Measurements from ENCODE around the gene IFNL3.

DNA sequence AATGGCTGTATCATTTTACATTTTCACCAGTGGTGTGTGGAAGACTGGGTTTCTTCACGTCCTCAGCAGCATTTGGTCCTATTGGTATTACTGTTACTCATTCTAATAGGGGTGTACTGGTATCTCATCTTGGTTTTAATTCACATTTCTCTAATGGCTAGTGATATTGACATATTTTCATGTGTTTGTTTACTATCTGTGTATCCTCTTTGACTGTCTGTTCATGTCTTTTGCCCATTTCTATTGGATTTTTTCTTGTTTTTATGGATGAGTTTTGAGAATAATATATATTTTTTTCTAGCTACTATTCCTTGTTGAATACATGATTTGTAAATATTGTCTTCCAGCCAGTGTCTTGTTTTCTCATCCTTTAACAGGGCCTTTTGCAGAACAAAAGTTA lies 37.2 kb upstream of the IFNL3 start:
- TF ChIP-seq, protein P1, sequence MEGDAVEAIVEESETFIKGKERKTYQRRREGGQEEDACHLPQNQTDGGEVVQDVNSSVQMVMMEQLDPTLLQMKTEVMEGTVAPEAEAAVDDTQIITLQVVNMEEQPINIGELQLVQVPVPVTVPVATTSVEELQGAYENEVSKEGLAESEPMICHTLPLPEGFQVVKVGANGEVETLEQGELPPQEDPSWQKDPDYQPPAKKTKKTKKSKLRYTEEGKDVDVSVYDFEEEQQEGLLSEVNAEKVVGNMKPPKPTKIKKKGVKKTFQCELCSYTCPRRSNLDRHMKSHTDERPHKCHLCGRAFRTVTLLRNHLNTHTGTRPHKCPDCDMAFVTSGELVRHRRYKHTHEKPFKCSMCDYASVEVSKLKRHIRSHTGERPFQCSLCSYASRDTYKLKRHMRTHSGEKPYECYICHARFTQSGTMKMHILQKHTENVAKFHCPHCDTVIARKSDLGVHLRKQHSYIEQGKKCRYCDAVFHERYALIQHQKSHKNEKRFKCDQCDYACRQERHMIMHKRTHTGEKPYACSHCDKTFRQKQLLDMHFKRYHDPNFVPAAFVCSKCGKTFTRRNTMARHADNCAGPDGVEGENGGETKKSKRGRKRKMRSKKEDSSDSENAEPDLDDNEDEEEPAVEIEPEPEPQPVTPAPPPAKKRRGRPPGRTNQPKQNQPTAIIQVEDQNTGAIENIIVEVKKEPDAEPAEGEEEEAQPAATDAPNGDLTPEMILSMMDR (IDR thresholded peaks at IDR 0.05) = no peak
- no peak for TF ChIP-seq ZFX (IDR thresholded peaks at IDR 0.05; ENCODE audit: borderline replicate concordance)

Measured in 22Rv1 (cell line).